IMR-90 (cell line): ENCODE measurements around the gene ARVCF. TPM values are rescaled to one million over a fixed set of nuclear protein-coding genes. Genes with fewer than 3 reads are reported as not detected.

ENCODE experiments used
- ATAC-seq: fragments of 200-7000 bp; cut with Tn5 transposase; 2 replicates; pipeline ENCODE4 v1.9.1; 2020; ENCODE audit warnings: low read depth, mild to moderate bottlenecking, moderate library complexity
- BruUV-seq: library from RNA; stranded (reverse); fragments of 400-500 nt; replicated peaks from 2 replicates; lab custom pipeline; 2021; lab: Mats Ljungman, UMichigan
- CTCF ChIA-PET: fragments of 300-600 bp; formaldehyde crosslinking; extraction: SDS; loops from one replicate; lab custom pipeline; 2021; ENCODE audit warnings: antibody characterized with exemption; lab: Yijun Ruan, JAX
- POLR2A ChIA-PET: fragments of 300-600 bp; sonication (Branson Sonifier 250); formaldehyde crosslinking; loops from one replicate; lab custom pipeline; 2022; ENCODE audit warnings: antibody characterized with exemption; ENCODE audit not compliant: unreplicated experiment; lab: Charles Lee
- DNase-seq: peaks from one replicate; pipeline ENCODE4 v3.0.0; 2013
- H2AFZ ChIP-seq: replicated peaks from 2 replicates; pipeline ENCODE3; 2013; ENCODE audit warnings: low read length, mild to moderate bottlenecking; ENCODE audit not compliant: poor library complexity
- H2AK5ac ChIP-seq: 2 replicates; pipeline ENCODE4 v1.6.1; 2013; ENCODE audit warnings: low read depth, low read length, inconsistent platforms
- H2AK9ac ChIP-seq: replicated peaks from 2 replicates; pipeline ENCODE3; 2013; ENCODE audit warnings: mild to moderate bottlenecking, low read depth, low read length, moderate library complexity; ENCODE audit not compliant: poor library complexity
- H2BK120ac ChIP-seq: 2 replicates; pipeline ENCODE4 v1.6.1; 2013; ENCODE audit warnings: low read depth, low read length, inconsistent platforms
- H2BK15ac ChIP-seq: 3 replicates; pipeline ENCODE4 v1.6.1; 2013; ENCODE audit warnings: low read depth, low read length, inconsistent platforms
- H2BK20ac ChIP-seq: 2 replicates; pipeline ENCODE4 v1.6.1; 2013; ENCODE audit warnings: low read depth, mild to moderate bottlenecking, inconsistent platforms, low read length, moderate library complexity
- H2BK5ac ChIP-seq: 2 replicates; pipeline ENCODE4 v1.6.1; 2013; ENCODE audit warnings: mild to moderate bottlenecking, low read depth, low read length, inconsistent platforms; ENCODE audit not compliant: poor library complexity, severe bottlenecking
- H3K14ac ChIP-seq: replicated peaks from 2 replicates; pipeline ENCODE4 v1.6.1; 2013; ENCODE audit warnings: low read depth, low read length, inconsistent platforms
- H3K18ac ChIP-seq: 2 replicates; pipeline ENCODE4 v1.6.1; 2013; ENCODE audit warnings: low read depth, low read length, control low read depth
- H3K23ac ChIP-seq: 2 replicates; pipeline ENCODE4 v1.6.1; 2013; ENCODE audit warnings: low read depth, low read length, inconsistent platforms
- H3K27ac ChIP-seq: 2 replicates; pipeline ENCODE4 v1.5.1; 2013; ENCODE audit warnings: mild to moderate bottlenecking, control low read depth, low read length; ENCODE audit not compliant: insufficient read depth
- H3K27me3 ChIP-seq: 2 replicates; pipeline ENCODE4 v1.6.1; 2013; ENCODE audit warnings: low read length; ENCODE audit not compliant: control insufficient read depth, insufficient read depth
- H3K36me3 ChIP-seq: 2 replicates; pipeline ENCODE4 v1.6.1; 2013; ENCODE audit warnings: low read length, mixed read lengths; ENCODE audit not compliant: control insufficient read depth, insufficient read depth
- H3K4ac ChIP-seq: 2 replicates; pipeline ENCODE4 v1.6.1; 2013; ENCODE audit warnings: low read depth, low read length, inconsistent platforms
- H3K4me1 ChIP-seq: 2 replicates; pipeline ENCODE4 v1.6.1; 2013; ENCODE audit warnings: low read length, mixed read lengths; ENCODE audit not compliant: control insufficient read depth, insufficient read depth
- H3K4me2 ChIP-seq: 2 replicates; pipeline ENCODE4 v1.6.1; 2013; ENCODE audit warnings: low read depth, mild to moderate bottlenecking, control low read depth, low read length, moderate library complexity
- H3K4me3 ChIP-seq: 2 replicates; pipeline ENCODE4 v1.5.1; 2013; ENCODE audit warnings: low read depth, mild to moderate bottlenecking, control low read depth, low read length, moderate library complexity; ENCODE audit not compliant: insufficient read depth
- H3K56ac ChIP-seq: 2 replicates; pipeline ENCODE4 v1.6.1; 2013; ENCODE audit warnings: low read length, inconsistent platforms; ENCODE audit not compliant: insufficient read depth; ENCODE audit errors: extremely low read depth
- H3K79me1 ChIP-seq, 2 experiments: 2 replicates each; pipeline ENCODE4 v1.6.1; 2013; ENCODE audit warnings: low read length in 2 of 2, inconsistent platforms in 1 of 2, low read depth in 1 of 2
- H3K9ac ChIP-seq: 2 replicates; pipeline ENCODE4 v1.6.1; 2013; ENCODE audit warnings: low read depth, low read length, control low read depth
- H3K9me1 ChIP-seq: 2 replicates; pipeline ENCODE4 v1.6.1; 2013; ENCODE audit warnings: low read length, inconsistent platforms; ENCODE audit not compliant: insufficient read depth
- H3K9me3 ChIP-seq: 2 replicates; pipeline ENCODE4 v1.6.1; 2013; ENCODE audit warnings: low read length; ENCODE audit not compliant: control insufficient read depth, insufficient read depth
- H4K20me1 ChIP-seq: 2 replicates; pipeline ENCODE4 v1.6.1; 2013; ENCODE audit warnings: low read length, inconsistent platforms; ENCODE audit not compliant: insufficient read depth
- H4K5ac ChIP-seq: 2 replicates; pipeline ENCODE4 v1.6.1; 2013; ENCODE audit warnings: mild to moderate bottlenecking, low read depth, low read length, control low read depth
- H4K8ac ChIP-seq, 2 experiments: 2 replicates each; pipeline ENCODE4 v1.6.1; 2013; ENCODE audit warnings: low read depth in 2 of 2, low read length in 2 of 2, control low read depth in 1 of 2, inconsistent platforms in 1 of 2
- H4K91ac ChIP-seq: 2 replicates; pipeline ENCODE4 v1.6.1; 2013; ENCODE audit warnings: low read depth, low read length, inconsistent platforms; ENCODE audit not compliant: insufficient read depth
- BHLHE40 ChIP-seq: fragments of 150-350 bp; IDR thresholded peaks from 2 replicates; pipeline ENCODE4 v1.6.1; 2016; ENCODE audit warnings: mild to moderate bottlenecking, low read depth, low read length
- CEBPB ChIP-seq: IDR thresholded peaks from 2 replicates; pipeline ENCODE4 v1.6.1; 2012; ENCODE audit warnings: low read depth, low read length, improper control_type of control experiment
- CHD1 ChIP-seq: IDR thresholded peaks from 2 replicates; pipeline ENCODE4 v1.6.1; 2012; ENCODE audit warnings: low read depth, low read length, improper control_type of control experiment
- CTCF ChIP-seq: conservative IDR thresholded peaks from 2 replicates; pipeline ENCODE4 v1.5.1; 2012; ENCODE audit warnings: mild to moderate bottlenecking, low read depth, low read length, improper control_type of control experiment
- ELK1 ChIP-seq: fragments of 150-350 bp; IDR thresholded peaks from 2 replicates; pipeline ENCODE4 v1.6.1; 2016; ENCODE audit warnings: low read depth, mild to moderate bottlenecking, low read length, moderate library complexity, borderline replicate concordance
- FOS ChIP-seq: fragments of 150-350 bp; IDR thresholded peaks from 2 replicates; pipeline ENCODE4 v1.6.1; 2016; ENCODE audit warnings: low read depth, low read length
- MAFK ChIP-seq: IDR thresholded peaks from 2 replicates; pipeline ENCODE4 v1.6.1; 2012; ENCODE audit warnings: low read depth, low read length, improper control_type of control experiment
- MAZ ChIP-seq: IDR thresholded peaks from 2 replicates; pipeline ENCODE4 v1.6.1; 2012; ENCODE audit warnings: low read depth, mild to moderate bottlenecking, low read length, improper control_type of control experiment, moderate library complexity, borderline replicate concordance
- MXI1 ChIP-seq: IDR thresholded peaks from 2 replicates; pipeline ENCODE4 v1.6.1; 2012; ENCODE audit warnings: low read depth, mild to moderate bottlenecking, low read length, moderate library complexity, borderline replicate concordance
- NFE2L2 ChIP-seq: fragments of 150-350 bp; IDR thresholded peaks from 2 replicates; pipeline ENCODE4 v1.6.1; 2016; ENCODE audit warnings: low read depth, mild to moderate bottlenecking, low read length
- POLR2A ChIP-seq: IDR thresholded peaks from 2 replicates; pipeline ENCODE4 v1.6.1; 2012; ENCODE audit warnings: mild to moderate bottlenecking, low read depth, low read length
- RAD21 ChIP-seq: IDR thresholded peaks from 2 replicates; pipeline ENCODE4 v1.6.1; 2012; ENCODE audit warnings: low read length, improper control_type of control experiment
- RCOR1 ChIP-seq: IDR thresholded peaks from 2 replicates; pipeline ENCODE4 v1.6.1; 2012; ENCODE audit warnings: mild to moderate bottlenecking, low read length, improper control_type of control experiment; ENCODE audit not compliant: insufficient replicate concordance
- RFX5 ChIP-seq: IDR thresholded peaks from 2 replicates; pipeline ENCODE4 v1.8.0; 2012; ENCODE audit warnings: low read depth, mild to moderate bottlenecking, low read length, moderate library complexity
- SMC3 ChIP-seq: fragments of 150-350 bp; IDR thresholded peaks from 2 replicates; pipeline ENCODE4 v1.6.1; 2016; ENCODE audit warnings: low read depth, mild to moderate bottlenecking, antibody characterized with exemption, low read length, moderate library complexity
- USF2 ChIP-seq: fragments of 150-350 bp; IDR thresholded peaks from 2 replicates; pipeline ENCODE4 v1.6.1; 2017; ENCODE audit warnings: mild to moderate bottlenecking, antibody characterized with exemption, low read length, low read depth
- WGBS, 2 experiments: methylation state at CpG; one replicate each; pipeline versions ENCODE4 v1.1.5 to v1.1.7; 2013; ENCODE audit warnings: missing lambda C conversion rate in 2 of 2; ENCODE audit not compliant: insufficient read length in 1 of 2; ENCODE audit errors: extremely low coverage in 2 of 2; 5-methylcytosine and 5-hydroxymethylcytosine counted together
- dilution Hi-C: fragments of 300-500 bp; cut with HindIII; formaldehyde crosslinking; loops from one replicate; pipeline ENCODE4 v1.14.3; 2018; ENCODE audit warnings: low sequenced_read_pairs; ENCODE audit not compliant: unreplicated experiment
- in situ Hi-C: fragments of 300-500 bp; cut with MboI; formaldehyde crosslinking; loops from 3 replicates; pipeline ENCODE4 v1.14.3; 2019; ENCODE audit warnings: low sequenced_read_pairs, inconsistent platforms, mixed read lengths
- intact Hi-C: fragments of 100-400 bp; cut with micrococcal nuclease; formaldehyde crosslinking; loops from 2 replicates; pipeline ENCODE4 v1.10.0; 2022
- polyA plus RNA-seq, 3 experiments: library from polyadenylated mRNA; depleted of rRNA; stranded (reverse); fragments of >200 nt; gene quantifications; 2 replicates each; pipeline ENCODE4 v1.2.3, GENCODE V29; 2012; ENCODE audit warnings: low replicate concordance in 1 of 3
- total RNA-seq: library from RNA; depleted of rRNA; stranded (reverse); fragments of >200 nt; gene quantifications from 2 replicates; pipeline ENCODE4 v1.2.3, GENCODE V29; 2012

Gene ARVCF
- total and polyA plus RNA-seq, 2 of the 4 experiments (the other 2 are of a cell fraction), result 8.6 to 14.1 TPM

- no peak overlapping the region for H4K5ac ChIP-seq
- no peak overlapping the region for H3K9ac ChIP-seq
- H3K56ac ChIP-seq, result no peak overlapping the region
- BruUV-seq, result no TSS peak
- H2AFZ ChIP-seq, result no peak overlapping the region
- in situ Hi-C loops (loop anchor here (5.0 kb wide), 1 partner anchor 40 kb away; no protein-coding TSS in a partner anchor), intact Hi-C loops (no loop called here), dilution Hi-C loops (no loop called here)
- no peak overlapping the region for H2AK9ac ChIP-seq
- H3K27me3 ChIP-seq, result no peaks in the 10 kb centered on the region
- peaks cover 18% of the 10 kb centered on the region for H4K20me1 ChIP-seq
- 0 out of 2 replicates have a peak, but pooled peaks cover 1% of the 10 kb centered on the region for H3K4me1 ChIP-seq
- H3K79me1 ChIP-seq, result no peaks in the 10 kb centered on the region
- no peak overlapping the region for H2BK5ac ChIP-seq
- ChIA-PET CTCF (no interaction called here), POLR2A (no interaction called here)
- no peak overlapping the region for H2BK15ac ChIP-seq
- no peak overlapping the region for H3K4me2 ChIP-seq
- H3K9me1 ChIP-seq, result no peaks in the 10 kb centered on the region
- 80% methylated on average over 1 of the region's 9 CpGs; no CpG with 5 or more reads in 1 of the 2 experiments for WGBS, 2 experiments
- H3K23ac ChIP-seq, result no peak overlapping the region
- H4K91ac ChIP-seq, result no peak overlapping the region
- no peak overlapping the region for H2BK20ac ChIP-seq
- no peak overlapping the region for H2BK120ac ChIP-seq
- H3K4me3 ChIP-seq, result no peak overlapping the region
- no peak overlapping the region for H3K4ac ChIP-seq
- peaks cover 43% of the 10 kb centered on the region for H3K36me3 ChIP-seq
- TF ChIP-seq RAD21 (no peak), CEBPB (no peak), MAFK (no peak), MXI1 (no peak), POLR2A (no peak), RFX5 (no peak), CTCF (no peak), FOS (no peak), CHD1 (no peak), MAZ (no peak), ELK1 (no peak), BHLHE40 (no peak), RCOR1 (no peak), USF2 (no peak), NFE2L2 (no peak), SMC3 (no peak)
- DNase-seq (no peak), ATAC-seq (no peak)
- no peak overlapping the region for H3K14ac ChIP-seq
- no peak overlapping the region for H3K18ac ChIP-seq
- no peaks in the 10 kb centered on the region for H3K9me3 ChIP-seq
- no peak overlapping the region for H2AK5ac ChIP-seq
- H3K27ac ChIP-seq, result no peak overlapping the region
- H4K8ac ChIP-seq, result no peak overlapping the region
Observed at GRCh38 chr22:19972251-19972650, 44.4 kb downstream of the ARVCF start.
